HG03342 (cell line): ENCODE measurements around the gene POLR2J.
"Not testable (repeated sequence)": the region's sequence is repeated elsewhere in the genome, so short reads cannot be mapped to it uniquely, and the experiment has no call there.

Experiments used
- ATAC-seq: cut with Tn5 transposase; IDR thresholded peaks from one replicate; pipeline ENCODE4 v1.9.1; 2021; ENCODE audit warnings: mild to moderate bottlenecking, moderate library complexity; ENCODE audit not compliant: unreplicated experiment

The POLR2J gene

DNA sequence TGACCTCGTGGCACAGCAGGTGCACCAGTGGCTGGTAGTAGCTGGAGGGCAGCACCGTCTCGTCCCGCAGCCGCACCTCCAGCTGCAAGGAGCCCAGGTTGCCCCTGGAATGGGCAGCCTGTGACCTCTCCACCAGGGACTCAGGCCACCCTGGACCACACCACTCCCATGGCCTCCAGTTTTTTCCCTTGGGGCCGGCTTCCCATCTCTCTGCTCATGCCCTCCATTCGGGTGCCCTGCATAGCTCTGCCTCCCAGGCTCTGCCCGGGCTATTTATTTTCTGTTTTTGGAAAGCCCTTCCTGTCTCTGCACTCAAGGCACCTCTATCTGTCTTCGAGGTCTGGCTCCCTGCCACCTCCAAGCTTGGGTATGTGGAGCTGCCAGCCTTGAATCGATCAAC lies 18.1 kb upstream of the POLR2J start:
- not testable (repeated sequence) for ATAC-seq

DNA sequence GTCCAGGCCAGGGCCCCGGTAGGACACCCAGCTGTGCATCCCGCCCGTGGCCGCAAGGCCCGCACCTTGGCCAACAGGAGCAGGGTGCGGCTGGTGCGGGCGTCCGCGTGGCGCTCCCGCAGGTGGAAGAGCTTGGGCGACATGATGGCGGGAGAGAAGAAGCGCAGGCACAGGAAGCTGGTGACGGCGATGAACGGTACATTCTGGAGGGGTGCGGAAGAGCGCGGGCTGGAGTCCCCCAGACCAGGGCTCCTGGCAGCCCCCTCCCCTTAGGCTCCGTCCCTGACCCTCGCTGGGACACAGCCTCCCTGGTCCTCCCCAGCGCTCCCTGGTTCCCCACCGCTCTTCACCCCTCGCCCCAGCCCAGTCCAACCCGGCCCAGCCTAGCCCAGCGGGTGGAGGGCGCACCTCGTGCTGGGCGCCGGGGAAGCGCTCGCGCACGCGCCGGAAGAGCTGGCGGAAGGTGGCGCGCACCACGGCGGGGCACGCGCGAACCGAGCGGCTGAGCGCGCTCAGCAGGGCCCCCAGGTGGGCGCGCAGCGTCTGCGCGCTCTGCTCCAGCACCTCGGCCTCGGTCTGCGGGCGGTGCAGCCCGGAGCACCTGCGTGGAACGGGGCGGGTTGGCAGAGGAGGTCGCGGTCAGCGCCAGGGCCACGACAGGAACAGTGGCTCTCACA lies 15.9 kb upstream of the POLR2J start:
- ATAC-seq, result peak; percentile 63

DNA sequence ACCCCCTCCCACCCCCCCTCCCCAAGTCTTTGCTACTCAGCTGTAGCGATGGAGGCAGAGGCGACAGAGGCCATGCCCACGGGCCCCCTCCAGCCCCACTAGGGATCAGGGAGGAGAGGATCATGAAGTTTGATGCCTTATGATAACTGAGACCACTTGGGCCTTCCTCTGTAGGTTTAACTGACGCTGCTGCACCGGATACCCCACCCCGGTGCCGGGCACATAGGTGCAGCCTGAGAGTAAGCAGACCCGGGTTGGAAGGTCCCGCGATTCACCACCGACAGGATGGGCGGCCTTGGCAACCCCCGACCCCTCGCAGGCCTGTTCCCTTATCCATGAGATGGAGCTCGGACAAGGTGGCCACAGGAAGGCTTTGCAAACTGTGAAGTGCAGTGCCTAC lies 15.3 kb upstream of the POLR2J start:
- ATAC-seq, result not testable (repeated sequence)

DNA sequence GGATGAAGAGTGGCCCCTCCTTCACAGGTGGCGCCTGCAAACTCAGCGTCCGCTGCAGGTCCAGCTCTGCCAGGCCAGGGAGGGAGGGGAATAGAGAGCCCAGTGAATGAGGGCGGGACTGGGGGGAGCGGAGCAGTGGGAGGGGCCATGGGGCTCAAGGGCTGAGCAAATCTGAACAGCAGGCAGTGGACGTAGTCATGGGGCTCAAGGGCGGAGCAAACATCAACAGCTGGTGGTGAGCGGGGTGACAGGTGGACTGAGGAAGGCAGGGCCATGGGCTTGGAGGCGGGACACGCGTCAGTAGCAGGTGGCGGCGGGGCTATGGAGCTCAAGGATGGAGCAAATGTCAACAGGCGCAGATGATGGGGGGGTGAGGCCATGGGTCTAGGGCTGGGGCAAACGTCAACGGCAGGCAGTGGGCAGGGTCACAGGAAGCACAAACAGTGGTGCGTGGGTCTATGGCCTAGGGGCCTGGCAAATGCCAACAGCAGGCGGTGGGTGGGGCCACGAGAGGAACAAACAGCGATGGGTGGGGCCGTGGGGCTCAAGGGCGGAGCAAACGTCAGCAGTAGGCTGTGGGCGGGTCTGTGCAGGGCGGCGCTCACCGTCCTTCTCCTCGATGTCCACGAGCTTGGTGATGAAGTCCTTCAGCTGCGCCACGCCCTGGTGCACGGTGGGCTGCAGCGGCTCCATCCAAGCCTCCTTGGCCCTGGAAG lies 14.7 kb upstream of the POLR2J start:
- peak; percentile 47 for ATAC-seq

DNA sequence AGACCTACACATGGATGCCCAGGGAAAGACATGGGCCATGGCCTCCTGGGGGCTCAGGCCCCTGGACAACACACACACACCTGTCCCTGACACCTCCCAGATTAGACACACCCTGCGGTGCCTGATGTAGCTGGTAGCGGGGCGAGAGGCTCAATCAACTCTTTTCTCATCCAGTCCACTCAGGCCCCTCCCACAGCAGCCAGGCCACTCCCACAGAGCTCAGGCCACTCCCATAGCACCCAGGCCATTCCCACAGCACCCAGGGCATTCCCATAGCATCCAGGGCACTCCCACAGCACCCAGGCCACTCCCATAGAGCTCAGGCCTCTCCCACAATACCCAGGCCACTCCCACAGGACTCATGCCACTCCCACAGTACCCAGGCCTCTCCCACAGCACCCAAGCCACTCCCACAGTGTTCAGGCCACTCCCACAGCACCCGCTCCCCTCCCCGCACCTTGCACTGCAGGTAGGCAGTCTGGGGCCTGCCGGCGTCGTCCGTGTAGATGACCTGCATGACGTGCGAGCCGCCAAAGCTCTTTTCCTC lies 11.9 kb upstream of the POLR2J start:
- peak; percentile 34 for ATAC-seq

DNA sequence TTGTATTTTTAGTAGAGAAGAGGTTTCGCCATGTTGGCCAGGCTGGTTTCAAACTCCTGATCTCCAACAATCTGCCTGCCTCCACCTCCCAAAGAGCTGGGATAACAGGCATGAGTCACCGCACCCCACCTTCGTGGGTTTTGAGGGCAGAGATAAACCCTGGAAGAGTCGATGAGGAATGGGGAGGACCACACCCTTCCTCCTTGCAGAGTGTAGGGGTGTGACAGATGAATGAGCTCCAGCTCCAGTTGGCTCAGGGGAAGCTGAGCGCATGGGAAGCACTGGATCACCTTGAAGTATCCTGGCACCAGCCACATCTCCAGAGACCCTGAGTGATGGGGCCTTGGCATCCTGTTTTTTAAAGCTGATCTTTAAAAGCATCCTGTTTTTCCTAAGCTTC lies 5.6 kb upstream of the POLR2J start:
- ATAC-seq, result not testable (repeated sequence)

DNA sequence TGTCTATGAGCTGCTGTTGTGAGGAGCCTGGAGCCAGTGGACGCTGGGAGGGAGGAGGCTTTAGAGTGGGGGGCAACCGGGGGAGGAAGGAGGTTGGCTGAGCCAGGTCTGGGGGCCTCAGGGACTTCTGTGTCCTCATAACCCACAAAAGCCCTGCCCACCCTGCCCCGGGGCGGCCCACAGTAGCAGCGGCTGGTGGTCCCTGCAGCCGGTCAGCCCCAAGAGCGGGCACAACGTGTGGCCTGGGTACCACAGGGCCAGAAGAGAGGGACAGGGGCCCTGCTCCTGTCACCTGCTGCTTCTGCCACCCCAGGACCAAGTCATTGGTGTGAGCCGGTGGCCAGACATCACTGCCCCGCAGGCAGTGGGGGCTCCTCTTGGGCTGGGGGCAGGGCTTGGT lies 3.2 kb upstream of the POLR2J start:
- not testable (repeated sequence) for ATAC-seq

DNA sequence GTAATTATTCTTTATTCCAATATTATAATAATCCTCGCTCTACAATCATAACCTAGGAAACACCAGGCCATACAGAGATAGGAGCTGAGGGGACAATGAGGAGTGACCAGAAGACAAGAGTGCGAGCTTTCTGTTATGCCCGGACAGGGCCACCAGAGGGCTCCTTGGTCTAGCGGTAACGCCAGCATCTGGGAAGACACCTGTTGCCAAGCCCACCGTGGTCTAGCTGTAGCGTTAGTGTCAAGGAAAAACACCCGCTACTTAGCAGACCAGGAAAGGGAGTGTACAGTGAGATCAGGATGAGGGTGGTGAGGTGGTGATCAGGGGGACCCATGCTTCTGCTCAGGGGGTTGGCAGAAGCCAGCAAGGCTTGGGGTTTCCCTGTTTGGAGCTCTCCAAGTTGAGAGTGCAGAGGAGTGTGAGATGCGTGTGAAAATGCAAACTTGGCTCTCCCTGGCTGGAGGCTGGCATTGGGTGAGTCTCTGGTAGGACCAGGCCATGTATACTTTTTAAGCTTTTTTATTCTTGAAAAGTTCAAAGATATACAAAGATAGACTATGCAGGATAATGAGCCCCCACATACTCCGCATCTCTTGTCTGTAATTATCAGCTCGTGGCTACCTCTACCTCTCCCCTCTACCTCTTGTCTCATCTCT lies 1.4 kb upstream of the POLR2J start:
- not testable (repeated sequence) for ATAC-seq

DNA sequence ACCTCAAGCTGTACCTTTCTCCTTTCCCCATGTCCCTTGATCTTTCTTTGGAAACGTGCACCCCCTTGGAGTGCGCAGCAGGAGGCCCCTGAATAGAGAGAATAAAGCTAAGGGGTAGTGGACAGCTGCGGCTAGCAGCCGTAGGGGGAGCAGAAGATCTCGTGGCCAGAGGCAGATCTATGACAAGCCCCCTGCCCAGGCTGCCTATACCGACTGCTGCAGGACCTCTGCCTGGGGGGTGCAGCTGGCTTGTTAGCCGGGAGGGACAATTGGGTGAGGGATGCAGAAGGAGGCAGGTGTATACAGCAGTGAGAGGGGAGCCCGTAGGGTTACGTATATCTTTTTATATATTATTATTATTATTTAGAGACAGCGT lies 475 bp upstream of the POLR2J start:
- peak; percentile 20 for ATAC-seq

DNA sequence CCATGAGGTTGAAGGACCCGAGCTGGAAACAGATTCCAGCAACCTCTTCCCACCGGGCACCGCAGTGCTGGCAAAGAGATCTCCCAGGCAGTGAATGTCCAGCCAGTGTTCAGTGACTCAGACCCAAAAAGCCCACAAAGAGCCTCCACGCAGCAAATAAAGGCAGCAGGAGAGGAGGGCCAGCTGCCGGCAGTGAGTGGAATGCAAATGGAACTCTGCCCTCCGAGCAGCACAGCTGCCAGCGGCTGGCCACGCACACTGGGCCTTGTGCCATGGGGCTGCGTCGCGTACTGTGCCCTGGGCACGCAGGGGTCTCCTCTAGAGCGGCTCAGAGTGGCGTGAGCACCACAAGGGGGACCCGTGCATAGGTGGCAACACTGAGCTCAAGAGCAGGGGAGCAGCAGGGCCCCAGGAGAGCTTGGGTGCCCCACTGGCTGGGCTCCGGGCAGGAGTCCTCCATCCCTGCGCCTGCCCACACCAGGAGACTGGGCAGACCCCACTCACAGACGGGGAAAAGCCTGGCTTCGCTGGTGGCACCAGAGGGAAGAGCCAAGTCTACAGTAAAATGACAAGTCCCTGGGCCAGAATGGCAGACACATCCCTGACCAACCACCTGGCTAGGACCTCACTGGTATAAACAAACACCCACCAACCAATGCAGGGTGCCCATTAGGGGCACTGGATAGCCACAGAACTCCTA lies 3.8 kb downstream of the POLR2J start:
- ATAC-seq, result not testable (repeated sequence)

DNA sequence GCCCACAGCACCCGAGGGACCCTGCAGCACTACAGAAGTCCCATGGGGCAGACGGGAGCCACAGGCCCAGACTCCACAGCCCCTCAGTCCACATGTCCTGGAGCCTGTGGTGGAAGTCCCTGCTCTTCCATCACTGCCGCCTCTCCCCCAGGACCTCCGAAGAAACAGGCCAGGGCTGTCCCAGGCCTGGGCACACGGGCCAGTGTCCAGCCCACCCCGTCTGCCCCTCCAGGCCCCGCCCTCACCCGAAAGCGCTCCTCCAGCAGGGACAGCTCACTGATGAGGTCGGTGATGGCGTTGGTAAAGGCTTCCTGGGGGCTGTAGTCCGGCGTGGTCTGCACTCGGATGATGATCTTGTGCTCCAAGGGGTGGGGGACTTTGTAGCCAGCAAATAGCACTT lies 4.6 kb downstream of the POLR2J start:
- not testable (repeated sequence) for ATAC-seq

DNA sequence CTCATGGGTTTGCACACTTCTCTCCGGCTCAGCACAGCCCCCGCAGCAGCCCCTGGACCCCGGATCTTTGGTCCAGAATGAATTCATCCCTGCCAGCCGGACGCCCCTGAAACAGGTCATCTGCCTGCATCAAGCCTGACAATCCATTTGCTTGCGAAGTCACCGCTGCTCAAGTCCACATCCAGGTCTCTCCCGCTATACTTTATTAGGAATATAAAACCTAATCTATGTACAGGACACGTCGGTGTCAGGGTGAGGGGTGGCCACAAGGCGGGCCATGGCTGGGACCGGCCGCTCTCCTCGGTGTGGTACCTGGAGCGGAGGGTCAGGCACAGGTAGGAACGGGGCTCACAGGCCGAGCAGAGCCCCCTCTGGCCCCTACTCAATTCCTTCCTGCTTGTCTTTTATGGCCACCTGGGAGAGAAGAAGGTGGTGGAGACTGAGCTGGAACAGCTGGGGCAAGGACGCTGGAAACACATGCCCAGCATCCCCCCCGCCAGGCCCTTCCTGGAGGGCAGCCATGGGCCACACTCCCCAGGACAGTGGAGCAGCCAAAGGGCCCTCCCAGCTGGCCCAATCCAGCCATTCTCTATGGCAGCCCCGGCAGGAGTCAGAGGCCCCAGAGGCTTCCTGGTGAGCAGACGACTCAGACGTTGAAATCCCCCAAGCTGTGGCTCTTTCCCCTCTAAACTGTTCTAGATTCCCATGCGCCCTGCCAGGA lies 5.3 kb downstream of the POLR2J start:
- no peak for ATAC-seq

DNA sequence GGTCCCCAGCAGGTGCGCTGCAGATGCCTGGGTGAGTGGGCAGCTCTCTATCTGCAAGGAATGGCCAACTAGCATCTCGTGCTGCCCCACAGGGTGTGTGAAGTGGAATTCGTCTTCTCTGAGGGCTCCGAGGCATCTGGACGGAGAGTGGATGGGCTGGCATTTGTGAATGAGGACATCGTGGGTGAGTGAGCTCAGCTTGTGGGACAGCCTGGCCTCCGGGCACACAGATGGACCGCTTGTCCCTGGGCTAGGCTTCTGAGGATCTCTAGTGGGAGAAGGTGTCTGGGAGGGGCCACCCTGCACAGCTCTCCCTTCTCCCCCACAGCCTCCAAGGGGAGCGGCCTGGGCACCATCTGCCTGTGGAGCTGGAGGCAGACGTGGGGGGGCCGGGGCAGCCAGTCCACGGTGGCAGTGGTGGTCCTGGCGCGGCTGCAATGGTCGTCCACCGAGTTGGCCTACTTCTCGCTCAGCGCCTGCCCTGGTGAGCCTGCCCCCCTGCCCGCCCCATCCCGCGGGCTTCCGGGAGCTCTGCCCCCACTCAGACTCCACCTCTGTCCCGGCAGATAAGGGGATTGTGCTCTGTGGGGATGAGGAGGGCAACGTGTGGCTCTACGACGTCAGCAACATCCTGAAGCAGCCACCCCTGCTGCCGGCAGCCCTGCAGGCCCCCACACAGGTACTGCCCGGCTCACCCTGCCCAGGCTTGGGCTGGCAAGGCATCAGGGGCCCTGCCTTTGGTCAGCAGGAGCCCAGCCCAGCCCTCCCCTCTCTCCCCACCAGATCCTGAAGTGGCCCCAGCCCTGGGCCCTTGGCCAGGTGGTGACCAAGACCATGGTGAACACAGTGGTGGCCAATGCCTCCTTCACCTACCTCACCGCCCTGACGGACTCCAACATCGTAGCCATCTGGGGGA lies 6.3 kb downstream of the POLR2J start:
- ATAC-seq, result no peak

DNA sequence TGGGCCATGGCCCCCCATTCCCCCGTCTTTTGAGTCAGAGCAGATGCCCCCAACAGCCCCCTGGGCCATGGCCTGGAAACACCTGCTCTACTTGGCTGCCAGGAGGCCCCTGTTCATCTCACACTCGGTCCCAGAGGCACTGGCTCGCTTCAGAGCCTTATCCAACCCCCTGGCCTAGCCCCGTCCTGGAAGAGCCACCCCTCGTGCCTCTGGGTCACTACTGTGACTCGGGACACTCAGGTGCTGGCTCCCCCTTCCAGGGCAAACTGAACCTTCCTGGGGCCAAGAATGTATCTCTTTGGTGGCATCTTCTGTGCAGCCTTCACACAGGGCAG lies 7.0 kb downstream of the POLR2J start:
- no peak for ATAC-seq

DNA sequence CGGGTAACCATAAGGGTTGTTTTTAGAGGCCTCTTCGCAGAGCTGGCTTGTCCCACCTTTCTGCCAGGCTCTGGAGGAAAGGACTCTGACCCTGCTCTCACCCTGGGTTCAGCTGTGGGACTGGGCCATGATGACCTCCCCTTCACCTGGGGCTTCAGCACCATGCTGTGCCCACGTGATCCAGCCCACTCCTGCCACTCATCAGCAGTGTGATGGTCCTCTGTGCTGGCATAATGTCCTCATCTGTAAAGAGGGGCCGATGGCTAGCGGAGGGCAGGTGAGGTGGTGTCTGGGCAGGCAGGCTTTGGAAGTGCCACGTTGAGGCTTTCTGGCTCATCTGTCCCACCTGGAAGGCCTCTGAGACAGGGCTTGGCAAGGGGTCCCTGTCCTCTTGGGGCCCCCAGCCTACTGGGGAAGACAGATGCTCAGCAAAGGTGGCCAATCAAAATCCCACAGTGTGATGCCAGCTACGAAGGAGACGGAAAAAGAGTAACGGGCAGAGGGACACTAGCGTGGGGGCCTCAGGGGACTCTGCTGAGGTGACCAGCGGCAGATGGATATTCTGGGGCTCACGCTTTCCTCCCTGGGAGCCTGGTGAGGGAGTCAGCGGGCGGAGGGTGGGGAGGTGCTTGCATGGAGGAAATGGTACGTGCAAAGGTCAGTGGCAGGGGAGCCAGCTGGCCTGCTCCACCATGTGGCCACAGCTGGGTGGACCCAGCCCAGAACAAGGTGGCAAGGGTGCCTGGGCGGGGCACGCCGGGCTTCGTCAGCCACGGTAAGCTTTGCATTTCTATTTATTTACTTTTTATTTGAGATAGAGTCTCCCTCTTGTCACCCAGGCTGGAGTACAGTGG lies 8.5 kb downstream of the POLR2J start:
- no peak for ATAC-seq

DNA sequence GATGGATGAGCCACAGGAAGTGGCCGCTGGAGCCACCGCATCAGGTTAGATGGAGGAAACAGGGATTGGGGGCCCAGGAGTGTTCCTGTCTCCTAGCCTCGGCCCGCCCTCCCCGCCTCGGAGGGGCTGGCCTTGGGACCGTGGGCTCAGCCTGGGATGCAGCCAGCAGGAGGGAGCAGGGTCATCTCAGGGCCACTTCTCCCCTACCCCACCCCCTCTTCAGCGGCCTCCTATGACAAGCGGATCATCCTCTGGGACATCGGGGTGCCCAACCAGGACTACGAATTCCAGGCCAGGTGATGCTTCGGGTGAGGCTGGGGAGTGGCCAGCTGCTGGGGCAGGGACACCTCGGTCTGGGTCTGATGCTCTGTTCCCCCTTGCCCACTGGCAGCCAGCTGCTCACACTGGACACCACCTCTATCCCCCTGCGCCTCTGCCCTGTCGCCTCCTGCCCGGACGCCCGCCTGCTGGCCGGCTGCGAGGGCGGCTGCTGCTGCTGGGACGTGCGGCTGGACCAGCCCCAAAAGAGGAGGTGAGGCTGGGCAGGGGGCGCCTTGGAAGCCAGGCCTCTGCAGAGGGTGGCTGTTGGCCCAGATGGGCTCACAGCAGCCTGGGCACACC lies 9.3 kb downstream of the POLR2J start:
- ATAC-seq, result no peak

DNA sequence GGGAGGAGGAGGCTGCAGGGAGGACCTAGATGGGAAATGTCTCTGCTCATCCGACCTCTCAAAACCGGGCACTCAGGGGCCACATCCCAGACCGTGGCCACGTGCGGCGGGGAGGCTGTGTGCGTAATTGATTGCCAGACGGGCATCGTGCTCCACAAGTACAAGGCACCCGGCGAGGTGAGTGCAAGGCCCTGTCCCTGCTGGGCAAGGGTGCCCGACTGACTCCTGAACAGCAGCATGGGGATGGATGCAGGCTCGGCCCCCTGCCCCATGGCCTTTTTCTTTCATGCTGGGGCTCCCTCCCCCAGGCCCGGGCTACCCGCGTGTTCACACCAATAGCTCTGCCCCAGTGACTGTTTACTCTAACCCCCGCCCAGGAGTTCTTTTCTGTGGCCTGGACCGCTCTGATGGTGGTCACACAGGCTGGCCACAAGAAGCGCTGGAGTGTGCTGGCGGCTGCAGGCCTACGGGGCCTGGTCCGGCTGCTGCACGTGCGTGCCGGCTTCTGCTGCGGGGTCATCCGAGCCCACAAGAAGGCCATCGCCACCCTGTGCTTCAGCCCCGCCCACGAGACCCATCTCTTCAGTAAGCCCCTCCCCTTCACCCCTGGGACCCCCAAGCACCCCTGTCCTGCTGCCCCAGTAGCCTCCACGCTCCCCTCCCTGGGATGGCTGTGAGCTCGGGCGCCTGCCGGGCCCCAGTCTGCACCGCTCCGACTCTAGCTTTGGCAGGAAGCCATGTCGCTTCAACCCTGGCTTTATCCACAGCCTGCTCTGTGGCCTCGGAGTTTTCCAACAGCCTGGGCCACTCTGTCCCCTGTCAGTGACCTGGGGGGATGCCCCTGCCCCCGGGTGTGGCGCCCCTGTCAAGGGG lies 10.0 kb downstream of the POLR2J start:
- no peak for ATAC-seq
